Pons (tissue), 1 donor: ENCODE data around the gene CA10.

Experiments used
- DNase-seq: peaks from one replicate; pipeline ENCODE4 v3.0.0-alpha.2; 2016; ENCODE audit warnings: low spot score

CA10 gene

DNA sequence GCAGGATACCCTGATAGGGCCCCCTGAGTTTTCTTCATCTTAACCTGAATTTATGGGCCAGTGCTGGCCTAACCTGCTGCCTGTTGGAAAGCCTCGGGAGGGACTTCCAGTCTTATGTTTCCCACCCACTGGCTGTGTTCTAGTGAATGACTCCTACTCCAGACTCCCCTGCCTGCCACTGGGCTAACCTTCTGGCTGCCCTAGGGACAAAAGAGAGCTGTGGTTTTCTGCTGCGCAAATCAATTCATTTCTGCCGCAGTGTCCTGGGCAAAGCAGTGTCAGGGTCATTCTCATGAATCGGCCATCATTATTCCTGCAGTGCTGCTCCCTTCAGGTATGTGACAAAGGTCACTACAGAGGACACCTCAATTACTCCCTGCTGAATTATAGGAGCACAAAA lies 512.0 kb downstream of the CA10 start:
- no peak for DNase-seq

DNA sequence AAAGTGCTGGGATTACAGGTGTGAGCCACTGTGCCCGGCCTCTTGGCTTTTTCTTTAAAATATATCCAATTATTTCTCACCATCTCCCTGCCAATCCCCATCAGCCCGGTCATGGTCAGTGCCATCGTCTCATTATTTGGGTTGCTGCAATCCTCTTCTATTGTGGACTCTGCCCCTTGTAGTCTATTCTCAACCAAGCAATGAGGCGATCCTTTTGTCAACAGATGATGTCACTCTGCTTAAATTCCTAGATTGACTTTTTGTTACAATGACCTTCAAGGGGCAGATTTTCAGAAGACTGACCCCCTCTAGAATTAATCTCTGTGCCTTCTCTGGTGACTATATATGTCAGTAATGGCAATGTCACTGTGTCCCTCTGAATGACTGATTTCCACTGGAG lies 513.5 kb downstream of the CA10 start:
- DNase-seq = no peak

DNA sequence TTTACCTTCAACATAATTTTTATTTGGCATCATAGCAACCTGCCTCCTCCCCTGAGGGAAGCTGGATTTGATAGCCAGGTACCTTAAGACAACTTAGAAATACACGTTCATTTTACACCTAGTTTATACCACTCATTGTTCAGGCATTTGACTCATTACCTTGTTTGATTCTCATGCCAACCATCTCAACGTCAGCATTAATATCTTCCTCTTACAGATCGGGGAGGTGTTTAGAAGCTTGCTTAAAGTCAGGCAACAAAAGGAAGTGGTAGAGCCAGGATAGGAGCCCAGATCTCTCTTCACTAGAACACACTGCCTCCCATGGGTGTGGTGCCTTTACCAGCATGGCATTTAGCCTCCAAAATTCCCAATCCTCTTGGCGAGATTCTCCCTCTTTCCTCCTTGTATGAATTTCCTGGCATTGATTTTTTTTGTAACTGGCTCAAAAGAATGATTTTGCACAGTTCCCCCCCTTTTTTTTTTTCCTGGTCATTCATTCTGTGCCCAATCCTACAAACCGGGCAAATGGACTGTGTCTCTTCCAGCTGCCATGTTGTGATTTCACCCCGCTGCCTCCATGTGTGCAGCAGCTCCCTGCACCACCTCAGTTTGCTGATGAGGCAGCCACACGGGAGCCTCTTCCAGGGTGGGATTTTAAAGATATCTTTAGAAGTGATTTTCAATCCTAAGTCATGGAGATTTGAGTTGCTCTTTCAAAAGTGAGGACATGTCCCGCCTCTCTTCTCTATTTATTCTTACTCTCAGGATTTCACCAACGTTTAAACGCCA lies 514.6 kb downstream of the CA10 start:
- no peak for DNase-seq

DNA sequence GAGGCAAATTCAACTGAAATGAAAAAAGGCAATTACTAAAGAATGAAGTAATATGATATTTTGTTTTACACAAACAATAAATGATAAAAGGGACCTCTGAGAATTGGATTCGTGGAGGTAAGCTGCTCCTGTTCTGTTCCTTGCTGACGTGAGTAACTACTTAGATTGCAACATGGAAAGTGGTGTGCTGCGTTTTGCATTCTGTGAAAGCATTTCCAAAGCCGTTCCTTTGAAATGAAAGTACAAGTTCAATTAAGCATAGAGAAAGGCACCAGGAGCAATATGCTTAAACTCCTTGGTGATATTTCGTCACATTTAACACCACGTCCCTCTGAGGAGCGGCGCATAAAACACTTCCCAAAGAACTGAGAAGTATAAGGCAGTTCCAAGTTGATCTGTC lies 516.5 kb downstream of the CA10 start:
- no peak for DNase-seq

GRCh38 chr17:51640108-51640622 lies 518.3 kb downstream of the CA10 start:
- no peak for DNase-seq

DNA sequence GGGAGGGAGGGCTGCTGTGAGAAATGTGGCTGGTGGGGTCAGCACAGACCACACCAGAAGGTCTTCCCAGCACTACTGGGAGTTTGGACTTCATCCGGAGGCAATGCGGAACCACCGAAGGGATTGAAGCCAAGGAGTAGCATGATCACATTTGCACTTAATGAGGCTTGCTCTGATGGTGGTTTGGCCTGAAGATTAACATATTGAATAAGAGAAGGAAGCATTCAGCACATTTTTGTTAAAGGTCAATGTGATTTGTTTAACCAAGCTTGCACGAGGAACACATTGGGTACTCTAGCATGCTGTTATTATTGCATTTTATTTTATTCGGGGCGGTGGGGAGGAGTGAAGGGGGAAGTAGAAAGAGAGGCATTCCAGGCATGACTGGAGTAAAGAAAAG lies 519.5 kb downstream of the CA10 start:
- no peak for DNase-seq

DNA sequence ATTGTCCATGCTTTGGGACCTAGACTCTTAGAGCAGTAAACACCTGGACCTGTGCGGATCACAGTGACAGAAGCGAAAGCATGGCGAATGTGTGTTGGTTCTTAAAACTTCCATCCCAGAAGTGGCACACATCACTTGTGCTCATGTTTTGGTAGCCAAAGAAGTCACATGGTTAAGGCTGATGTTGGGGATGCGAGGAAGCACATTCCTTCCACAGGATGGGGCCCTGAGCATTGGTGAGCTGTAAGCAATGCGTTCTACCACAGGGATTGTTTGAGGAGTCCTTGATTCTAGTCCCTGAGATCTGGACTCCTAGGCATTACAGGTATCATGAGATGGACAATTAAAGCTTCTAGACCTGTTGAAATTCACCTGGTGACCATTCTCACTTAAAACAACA lies 522.2 kb downstream of the CA10 start:
- no peak for DNase-seq

- no peak for DNase-seq
These were observed 528.3 kb downstream of the CA10 start for GRCh38 chr17:51630101-51630671.

- DNase-seq = no peak
These were observed 529.3 kb downstream of the CA10 start for GRCh38 chr17:51629232-51629631.

DNA sequence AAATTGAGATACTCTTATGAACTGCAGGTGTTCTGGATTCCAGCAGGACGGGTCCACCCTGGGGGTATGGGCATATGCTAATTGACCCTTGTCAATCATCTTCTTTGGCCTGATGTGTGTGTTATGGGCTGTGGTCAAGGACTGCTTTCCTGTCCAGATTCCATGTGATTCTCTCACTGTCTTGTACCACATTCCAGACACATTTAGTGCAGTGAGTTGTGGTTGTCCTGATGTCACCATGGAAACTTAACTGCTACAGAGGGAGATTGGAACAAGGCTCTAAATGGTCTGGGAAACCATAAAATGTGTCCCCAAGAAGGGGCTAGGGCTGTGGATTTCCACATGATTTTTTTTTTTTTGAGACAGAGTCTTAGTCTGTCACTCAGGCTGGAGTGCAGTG lies 530.7 kb downstream of the CA10 start:
- DNase-seq = no peak

GRCh38 chr17:51618476-51618875 lies 540.0 kb downstream of the CA10 start:
- no peak for DNase-seq

DNA sequence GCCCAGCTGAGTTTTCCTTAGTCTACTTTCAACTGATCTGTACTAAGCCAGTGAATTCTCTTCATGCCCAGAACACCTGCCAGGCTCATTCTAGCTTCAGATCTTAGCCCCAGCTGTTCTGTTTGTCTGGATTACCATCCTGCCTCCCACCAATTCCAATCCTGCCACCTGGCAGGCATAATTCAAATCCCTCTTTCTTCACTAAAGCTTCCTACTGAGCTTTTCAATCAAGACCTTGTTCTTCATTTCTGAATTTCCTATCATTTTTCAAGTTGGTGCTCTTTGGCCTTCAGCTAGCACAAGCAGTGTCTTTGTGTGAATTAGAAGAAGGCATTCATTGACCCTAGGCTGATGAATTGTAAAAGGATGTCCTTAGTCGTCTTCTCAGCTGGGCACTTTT lies 540.5 kb downstream of the CA10 start:
- DNase-seq = peak; percentile 84

- no peak for DNase-seq
These were observed 545.3 kb downstream of the CA10 start for GRCh38 chr17:51613255-51613654.

DNA sequence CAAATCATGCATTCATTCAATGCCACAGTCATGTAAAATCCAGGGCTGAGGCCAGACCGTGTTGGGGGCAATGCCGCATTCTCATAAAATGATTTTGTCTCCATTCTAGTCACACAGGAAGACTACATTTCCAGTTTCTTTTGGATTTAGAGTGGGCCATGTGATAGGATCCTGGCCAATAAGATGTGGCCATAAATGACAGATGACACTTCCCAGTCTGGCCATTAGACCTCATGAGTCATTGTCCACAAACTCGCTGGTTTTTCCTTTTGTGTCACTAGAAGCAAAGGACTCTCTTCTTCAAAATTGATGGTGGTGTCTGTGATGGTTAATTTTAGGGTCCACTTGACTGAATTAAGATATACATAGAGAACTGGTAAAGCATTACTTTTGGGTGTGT lies 545.8 kb downstream of the CA10 start:
- DNase-seq = no peak

GRCh38 chr17:51611585-51611984 lies 546.9 kb downstream of the CA10 start:
- DNase-seq = peak; percentile 31

DNA sequence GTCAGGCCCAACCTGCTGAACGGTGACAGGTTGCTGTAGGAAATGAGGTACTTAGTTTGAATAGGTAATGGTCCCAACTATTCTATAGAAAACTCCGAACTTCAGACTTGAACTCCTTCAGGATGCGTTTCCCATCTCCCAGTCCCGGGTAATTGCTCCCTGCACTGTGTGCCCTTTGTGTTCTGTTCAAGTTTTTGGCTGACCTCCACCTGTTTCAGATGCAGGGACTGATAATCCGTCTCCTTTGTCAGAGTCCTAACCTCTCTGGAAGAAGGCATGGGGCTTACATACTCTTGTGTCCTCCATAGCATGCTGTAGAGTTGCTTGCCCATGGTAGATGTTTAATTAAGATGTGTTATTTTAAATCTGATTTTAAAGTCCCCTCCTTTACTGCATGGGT lies 547.7 kb downstream of the CA10 start:
- no peak for DNase-seq

- no peak for DNase-seq
These were observed 548.4 kb downstream of the CA10 start for GRCh38 chr17:51610155-51610554.

DNA sequence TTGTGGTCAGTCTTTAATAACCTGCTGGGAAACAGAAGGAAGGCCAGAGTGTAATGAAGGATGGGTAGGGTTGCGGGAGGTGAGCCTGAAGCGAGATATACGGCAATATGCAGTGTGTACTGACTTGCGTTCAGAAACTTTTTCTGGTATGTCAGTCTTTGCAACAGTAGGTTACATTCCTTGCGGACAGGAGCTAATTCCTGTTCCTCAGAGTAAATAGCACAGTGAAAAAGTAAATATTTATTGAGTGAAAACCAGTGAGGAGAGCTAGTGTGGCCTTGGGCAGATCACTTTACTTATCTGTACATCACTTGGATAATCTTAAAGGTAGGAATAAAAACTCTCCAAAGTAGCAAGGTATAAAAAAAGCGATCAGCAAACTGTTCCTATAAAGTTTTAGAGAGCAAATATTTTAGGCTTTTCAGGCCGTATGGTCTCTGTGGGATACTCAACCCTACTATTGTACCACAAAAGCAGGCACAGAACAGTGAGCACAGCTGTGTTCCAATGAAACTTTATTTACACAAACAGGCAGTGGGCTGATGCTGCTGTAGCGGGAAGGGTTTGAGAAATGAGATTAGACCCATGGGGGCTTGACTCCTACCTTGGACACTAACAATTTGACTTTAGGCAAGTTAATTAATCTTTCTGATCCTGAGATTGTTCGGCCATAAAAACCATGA lies 550.1 kb downstream of the CA10 start:
- DNase-seq = no peak

DNA sequence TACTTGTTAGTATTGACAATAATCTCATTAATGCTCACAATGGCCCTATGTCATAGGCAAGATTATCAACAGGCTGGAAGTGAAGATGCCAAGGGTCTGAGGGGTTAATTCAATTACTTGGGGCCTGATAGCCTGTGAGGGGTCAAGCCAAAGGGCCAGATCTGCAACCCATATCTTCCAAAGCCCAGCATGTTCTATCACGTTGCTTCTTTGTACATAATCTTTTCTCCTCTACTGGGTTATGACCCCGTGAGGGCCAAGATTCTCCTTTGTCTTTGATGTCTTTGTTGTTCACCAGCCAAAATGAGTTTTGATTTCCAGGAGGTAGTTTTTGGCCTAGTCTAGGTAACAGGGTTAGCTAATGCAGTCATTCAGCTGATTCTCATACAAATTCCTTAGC lies 551.0 kb downstream of the CA10 start:
- no peak for DNase-seq

DNA sequence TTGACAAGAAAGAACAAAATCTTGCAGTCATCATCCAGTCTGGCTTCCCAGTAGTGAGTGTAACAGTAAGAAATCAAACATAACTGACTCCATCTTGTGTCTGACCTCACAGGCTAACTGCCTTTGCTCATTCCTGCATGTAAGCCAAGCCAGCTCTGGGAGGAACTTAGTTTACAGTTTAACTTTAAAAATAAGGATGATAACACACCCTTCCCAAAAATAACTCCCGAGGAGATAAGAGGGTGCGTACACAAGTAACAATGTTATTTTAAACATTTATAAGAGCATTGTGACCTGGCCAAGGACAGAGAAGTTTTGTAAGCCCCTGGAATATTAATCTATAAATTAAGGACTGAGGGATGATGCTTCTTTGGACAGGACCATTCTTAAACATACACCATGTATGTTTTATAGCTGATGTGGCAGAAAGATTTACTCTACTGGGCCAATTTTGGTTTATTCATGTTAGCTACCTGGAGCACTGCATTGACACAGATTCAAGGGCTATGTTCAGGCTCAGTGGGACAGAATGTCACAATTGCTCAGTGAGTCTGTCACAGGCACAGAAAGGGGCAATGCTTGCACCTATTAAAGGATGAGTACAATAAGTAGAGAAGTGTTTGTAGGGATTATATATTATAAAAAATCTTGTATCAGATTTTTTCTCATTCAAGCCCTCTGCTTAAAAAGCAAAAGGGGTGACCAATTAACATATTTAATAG lies 554.1 kb downstream of the CA10 start:
- no peak for DNase-seq

DNA sequence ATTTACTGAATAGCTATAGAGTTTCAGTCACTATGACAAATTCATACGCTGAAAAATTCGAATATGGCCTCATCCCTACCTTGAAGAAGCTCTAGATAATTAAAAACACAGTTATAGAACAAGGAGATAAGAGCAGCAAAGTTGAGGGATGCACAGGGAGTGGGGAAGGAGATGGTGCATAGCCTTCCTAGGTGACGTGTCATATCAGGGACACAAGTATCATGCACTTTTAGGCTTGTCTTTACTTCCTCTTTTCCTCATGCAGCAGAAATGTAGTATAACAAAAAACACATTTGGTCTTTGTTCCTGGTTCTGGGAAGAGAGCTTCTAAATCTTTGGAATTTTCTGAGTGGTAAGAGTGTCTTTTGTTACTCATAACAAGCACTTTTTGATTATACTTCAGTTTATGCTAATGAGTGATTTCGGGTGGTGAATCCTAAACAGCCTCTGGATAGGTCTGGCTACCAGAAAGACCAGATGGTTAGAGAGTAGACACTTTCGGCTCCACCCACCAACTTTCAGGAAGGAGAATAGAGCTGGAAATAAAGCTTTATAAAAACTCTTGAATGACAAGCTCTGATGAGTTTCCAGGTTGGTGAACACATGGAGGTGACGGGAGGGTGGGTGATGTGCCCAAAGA lies 556.8 kb downstream of the CA10 start:
- DNase-seq = no peak

DNA sequence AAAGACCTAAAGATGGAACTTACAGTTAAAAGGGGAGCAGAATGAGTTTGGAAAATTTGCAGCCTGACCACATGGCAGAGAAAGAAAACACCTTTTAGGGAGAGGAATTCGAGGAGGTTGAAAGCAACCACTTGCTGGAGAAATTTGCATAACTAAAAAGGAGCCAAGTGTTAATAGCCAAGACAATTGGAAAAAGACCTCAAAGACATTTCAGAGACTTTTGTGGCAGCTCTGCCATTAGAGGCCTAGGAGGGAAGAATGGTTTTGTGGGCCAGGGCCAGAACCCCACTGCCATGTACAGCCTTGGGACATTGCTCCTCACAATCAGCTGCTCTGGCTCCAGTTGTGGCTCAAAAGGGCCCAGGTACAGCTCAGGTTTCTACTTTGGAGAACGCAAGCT lies 559.7 kb downstream of the CA10 start:
- no peak for DNase-seq
